ENCODE data around the gene FAM13C. TPM values are rescaled to one million over a fixed set of nuclear protein-coding genes. Genes with fewer than 3 reads are reported as not detected.

FAM13C gene
- total RNA-seq, 1 donor from 2014 or later = 7.8 TPM

DNA sequence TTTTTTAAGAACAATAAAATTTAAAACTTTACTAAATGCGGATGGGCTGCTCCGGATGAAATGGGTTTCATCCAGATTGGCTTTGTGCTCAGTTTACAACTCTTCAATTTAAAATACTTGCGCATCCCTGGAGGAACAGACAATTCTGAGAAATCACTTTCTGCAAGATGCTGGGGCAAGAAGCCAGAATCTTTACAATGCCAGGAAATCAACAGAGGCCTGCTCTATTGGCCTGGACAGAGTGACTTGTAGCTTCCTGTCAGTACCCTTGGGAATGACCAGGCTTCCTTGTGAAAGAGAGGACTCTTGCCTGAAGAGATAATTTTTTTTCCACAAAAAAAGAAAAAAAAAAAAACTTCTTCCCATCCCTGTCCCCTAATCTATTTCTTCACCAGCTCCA lies 3.9 kb upstream of the FAM13C start:
- ATAC-seq = peak; percentile 84

DNA sequence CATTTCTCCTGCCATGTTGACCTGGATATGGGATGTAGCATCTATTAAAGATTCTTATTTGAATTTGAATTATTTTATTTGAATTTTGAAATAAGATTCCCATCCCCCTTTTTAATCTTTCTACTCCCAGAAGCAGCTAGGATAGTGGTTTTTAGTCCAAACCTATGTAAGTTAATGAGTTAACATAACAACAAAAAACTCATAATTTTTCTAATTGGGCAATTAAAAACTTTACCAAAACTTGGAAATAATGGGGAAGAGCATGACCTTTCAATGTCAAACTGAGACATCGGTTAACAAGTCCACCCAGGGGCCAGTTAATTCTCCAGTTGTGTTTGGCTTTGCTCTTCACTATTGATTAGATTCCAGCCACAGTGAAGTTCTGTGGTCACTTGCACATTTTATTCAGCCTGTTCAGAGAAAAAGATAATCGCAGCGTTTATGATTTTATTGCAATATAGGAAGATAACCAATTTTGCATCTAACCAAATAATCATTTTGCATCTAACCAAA lies 1.2 kb upstream of the FAM13C start:
- DNase-seq (ENCODE audit: missing footprints) (no peak), ATAC-seq (no peak)
- intact Hi-C loops (cut with DNase I) = loop anchor here (2.0 to 5.0 kb wide), 2 partner anchors 121 to 217 kb away; no protein-coding TSS in a partner anchor

More for the DNA sequence above, 3.9 kb upstream of the FAM13C start:
- DNase-seq (ENCODE audit: missing footprints) = no peak
- intact Hi-C loops (cut with DNase I) = loop anchor here (2.0 kb wide), 1 partner anchor 55 kb away; no protein-coding TSS in a partner anchor

DNA sequence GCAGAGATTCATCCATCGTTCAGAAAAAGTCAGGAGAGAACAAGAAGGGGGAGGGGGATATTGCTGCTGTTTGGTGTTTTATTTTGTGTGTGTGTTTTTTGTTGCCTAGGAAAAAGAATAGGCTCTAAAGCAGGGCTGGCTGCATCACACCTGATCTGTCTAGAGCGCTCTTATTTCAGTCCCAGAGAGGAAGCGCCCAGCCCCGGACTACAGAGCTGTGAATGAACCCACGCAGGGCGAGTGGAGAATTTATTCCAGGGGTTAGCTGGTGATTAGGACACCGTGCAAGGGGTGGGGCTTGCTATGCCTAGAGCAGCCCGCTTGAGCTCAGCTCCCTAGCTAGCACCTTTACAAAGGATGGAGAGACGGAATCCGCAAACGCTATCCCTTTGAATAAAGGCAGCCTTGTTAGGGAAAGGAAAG lies 621 bp upstream of the FAM13C start:
- peak; percentile 82 for ATAC-seq
- intact Hi-C loops (cut with DNase I) = loop anchor here (2.0 to 5.0 kb wide), 2 partner anchors 121 to 218 kb away; no protein-coding TSS in a partner anchor
- peak; percentile 67 for DNase-seq (ENCODE audit: missing footprints)

DNA sequence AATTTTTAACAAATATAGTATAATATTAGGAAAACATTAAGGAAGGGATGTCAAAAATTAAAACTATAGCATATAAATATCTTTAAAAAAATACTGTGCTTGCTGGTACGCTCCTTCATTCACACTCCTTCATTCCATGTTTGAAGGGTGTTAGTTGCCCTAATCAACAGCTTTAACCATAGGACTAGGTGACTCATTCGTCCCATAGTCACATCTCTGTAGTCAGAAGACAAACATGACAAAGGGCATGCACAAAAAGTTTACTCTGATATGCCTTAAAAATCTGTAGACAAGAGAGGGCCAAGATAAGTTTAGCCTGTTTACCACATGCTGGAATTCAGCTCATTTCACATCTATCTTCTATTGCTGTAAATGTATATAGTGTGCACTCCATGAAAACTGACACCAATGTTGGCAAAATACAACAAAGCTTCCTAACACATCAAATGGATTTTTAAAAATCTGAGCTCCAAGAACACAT lies 646 bp downstream of the FAM13C start:
- ATAC-seq = no peak
- DNase-seq (ENCODE audit: missing footprints) = no peak
- intact Hi-C loops (cut with DNase I) = loop anchor here (2.0 to 5.0 kb wide), 3 partner anchors 39 to 219 kb away; no protein-coding TSS in a partner anchor

DNA sequence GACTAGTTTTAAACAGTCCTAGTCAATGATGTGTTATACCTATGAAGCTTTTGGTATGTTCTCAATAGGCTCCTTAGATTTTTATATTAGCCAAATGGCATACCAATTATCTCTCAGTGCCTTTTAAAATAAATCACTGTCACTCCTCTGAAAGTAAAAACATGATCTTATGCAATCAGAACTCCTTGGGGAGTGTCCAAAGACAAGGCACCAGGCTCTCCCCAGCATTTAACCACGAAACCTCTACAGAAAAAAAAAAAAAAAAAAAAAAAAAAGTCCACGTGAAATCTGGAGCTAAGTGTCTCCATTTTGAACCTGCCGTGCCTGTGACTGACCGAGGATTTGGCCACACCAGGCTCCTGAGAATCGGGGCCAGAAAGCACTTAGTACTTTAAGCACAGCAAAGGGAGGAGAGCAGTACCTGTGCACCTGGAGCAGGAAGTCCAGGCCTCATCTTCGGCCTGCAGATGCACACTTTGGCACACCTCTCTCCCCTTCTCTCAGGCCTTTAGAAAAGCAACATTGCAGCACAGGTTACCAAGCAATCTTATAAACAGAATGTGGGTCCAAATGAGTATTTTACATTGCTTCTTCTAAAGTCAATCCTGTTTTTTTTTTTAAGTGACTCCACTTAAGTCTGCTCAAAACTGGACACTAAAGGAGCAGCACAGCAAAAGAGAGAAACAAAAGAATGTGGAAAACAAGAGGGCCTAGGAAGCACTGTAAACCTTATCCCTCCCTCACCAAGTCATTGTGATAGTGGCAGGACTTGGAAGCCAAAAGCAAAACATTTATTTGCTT lies 1.5 kb downstream of the FAM13C start:
- DNase-seq (ENCODE audit: missing footprints) (no peak), ATAC-seq (no peak)
- intact Hi-C loops (cut with DNase I) = loop anchor here (2.0 to 5.0 kb wide), 2 partner anchors 38 to 119 kb away; no protein-coding TSS in a partner anchor

DNA sequence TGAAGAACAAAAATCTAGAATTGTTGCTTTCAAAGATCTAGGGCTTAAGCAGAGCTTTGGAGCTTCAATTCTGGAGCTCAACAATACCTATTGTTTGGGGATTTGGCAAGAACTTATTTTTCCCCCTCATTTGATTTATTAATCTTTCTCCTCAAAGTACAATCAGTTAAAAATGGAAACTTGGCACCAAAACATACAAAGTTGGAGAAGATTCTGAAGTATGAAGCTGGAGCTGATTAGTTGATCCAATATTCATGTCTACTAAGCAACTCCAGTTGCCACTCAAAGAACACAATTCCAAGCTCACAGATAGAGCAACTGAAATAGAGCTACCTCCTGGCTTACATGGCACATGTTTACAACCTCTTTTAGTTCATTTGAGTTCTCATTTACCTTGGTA lies 3.8 kb downstream of the FAM13C start:
- intact Hi-C loops (cut with DNase I) = no loop called here
- DNase-seq (ENCODE audit: missing footprints) (no peak), ATAC-seq (no peak)

DNA sequence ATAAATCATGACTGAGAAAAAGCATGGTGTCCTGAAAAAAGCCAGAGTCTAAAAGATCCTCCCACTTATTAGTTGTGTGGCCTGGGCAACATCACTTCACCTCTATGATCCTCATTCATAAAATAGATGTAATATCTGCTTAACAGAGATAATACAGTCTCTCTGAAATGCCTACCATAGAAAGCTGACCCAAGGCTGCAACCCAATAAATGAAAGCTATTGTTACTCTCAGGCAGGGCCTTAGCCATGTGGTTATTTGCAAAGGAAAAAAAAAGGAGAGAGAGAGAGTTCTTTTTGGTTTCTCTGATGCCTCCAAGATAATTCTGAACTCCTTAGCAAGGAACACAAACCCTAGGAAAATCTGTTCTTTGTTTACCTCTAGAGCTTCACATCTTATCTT lies 7.9 kb downstream of the FAM13C start:
- DNase-seq (ENCODE audit: missing footprints) = no peak
- ATAC-seq = no peak
- intact Hi-C loops (cut with DNase I) = no loop called here

DNA sequence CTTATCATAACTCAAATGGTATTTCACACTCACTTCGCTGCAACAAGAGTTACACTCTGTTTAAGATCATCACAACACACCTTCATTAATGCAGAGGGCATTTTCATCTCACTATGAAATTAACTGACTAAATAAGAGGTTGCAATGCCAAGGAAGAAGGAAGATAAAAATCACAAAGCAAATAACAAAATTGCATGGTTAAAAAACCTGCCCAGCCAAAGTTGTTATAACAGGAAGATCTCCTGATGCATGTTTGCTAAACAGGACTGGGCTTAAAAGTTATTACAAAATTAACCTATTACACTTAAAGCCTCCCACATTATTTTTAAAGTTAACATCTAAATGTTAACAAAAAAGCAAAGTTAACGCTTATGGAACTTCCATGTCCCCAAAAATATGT lies 11.8 kb downstream of the FAM13C start:
- DNase-seq (ENCODE audit: missing footprints) (no peak), ATAC-seq (no peak)
- intact Hi-C loops (cut with DNase I) = no loop called here

GRCh38 chr10:59346321-59346720 lies 16.0 kb downstream of the FAM13C start:
- intact Hi-C loops (cut with DNase I) = no loop called here
- DNase-seq (ENCODE audit: missing footprints) (no peak), ATAC-seq (peak; percentile 79)

DNA sequence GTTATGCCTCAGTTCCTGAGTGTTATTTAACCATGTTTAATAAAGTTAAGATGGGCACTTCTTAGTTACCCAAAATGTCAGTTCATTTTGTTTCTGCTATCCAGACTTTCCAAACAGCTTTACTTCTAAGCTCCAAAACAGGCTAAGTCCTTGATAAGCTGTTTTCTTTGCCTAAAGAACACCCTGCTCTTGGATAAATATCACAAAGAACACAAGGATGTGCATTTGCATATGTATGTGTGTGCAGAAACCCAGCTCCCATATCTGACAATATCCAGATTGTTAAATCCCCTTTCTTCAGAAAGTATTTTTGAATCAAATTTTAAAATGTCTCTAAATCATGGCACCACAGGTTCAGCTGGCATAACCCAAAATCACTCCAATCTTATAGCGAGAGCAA lies 19.6 kb downstream of the FAM13C start:
- intact Hi-C loops (cut with DNase I) = no loop called here

GRCh38 chr10:59342000-59342399 lies 20.3 kb downstream of the FAM13C start:
- intact Hi-C loops (cut with DNase I) = no loop called here
- DNase-seq (ENCODE audit: missing footprints) (no peak), ATAC-seq (no peak)

More for the DNA sequence above, 19.6 kb downstream of the FAM13C start:
- no peak for ATAC-seq
- no peak for DNase-seq (ENCODE audit: missing footprints)

DNA sequence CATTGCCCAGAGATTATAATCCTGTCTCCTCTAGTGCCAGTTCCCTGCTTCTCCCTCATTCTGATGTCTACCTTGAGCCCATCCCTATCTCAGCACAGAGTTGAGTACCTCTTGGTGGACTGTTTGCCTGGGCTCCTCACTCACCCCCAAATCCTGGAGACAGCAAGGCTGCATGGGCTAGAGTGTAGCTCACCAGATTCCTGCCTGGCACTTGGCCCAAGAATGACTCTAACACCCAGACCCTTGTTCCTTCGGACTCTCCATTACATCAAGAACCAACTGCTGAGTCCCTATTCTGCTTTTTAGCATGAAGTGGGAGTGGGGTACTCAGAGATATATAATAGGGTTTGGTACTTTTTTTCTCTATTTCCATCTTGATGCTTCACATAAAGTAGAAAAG lies 22.1 kb downstream of the FAM13C start:
- intact Hi-C loops (cut with DNase I) = no loop called here
- no peak for ATAC-seq
- no peak for DNase-seq (ENCODE audit: missing footprints)

- ATAC-seq (no peak), DNase-seq (ENCODE audit: missing footprints) (no peak)
- intact Hi-C loops (cut with DNase I) = no loop called here
These were observed 23.0 kb downstream of the FAM13C start for GRCh38 chr10:59339351-59339750.

DNA sequence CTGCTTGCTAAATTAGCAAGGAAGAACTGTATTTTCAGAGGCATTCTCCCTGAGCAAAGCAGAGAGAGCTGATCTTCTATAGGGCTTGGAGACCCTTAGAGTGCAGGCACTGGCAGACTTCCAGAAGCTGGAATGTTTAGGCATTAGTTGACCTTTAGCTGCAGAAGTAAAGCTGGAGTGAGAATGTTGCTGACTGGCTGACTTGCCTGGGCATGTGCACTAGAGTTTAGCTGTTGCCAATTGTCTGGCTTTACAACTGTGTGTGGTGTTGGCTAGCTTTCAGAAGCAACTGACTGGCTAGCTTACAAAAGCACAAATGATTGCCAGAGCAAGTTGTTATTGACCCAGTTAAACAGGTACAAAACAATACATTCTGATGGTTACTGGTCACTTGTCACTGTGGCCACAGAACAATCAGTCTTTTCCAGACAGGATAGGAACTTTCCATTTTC lies 25.1 kb downstream of the FAM13C start:
- ATAC-seq (peak; percentile 73), DNase-seq (ENCODE audit: missing footprints) (no peak)
- intact Hi-C loops (cut with DNase I) = no loop called here

- DNase-seq (ENCODE audit: missing footprints) (no peak), ATAC-seq (peak; percentile 72)
- intact Hi-C loops (cut with DNase I) = no loop called here
These were observed 25.7 kb downstream of the FAM13C start for GRCh38 chr10:59336632-59337031.

DNA sequence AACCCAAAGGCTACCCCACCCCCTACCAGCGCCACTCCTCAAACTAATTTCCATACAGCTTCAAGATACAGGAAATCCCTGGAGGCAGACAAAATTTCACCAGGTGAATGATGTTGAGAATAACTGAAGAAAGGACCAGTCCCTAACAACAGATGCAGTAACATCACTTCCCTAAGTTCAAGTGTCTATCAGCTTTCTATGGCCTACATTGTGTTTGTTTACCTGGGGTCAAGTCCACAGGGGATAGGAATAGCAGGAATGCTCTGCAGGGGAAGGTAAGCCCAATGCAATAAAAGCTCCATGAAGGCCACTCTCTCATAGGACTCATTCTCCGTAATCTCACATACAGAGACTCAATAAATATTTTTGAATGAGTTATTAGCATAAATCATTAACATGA lies 26.9 kb downstream of the FAM13C start:
- ATAC-seq = no peak
- no peak for DNase-seq (ENCODE audit: missing footprints)
- intact Hi-C loops (cut with DNase I) = no loop called here

DNA sequence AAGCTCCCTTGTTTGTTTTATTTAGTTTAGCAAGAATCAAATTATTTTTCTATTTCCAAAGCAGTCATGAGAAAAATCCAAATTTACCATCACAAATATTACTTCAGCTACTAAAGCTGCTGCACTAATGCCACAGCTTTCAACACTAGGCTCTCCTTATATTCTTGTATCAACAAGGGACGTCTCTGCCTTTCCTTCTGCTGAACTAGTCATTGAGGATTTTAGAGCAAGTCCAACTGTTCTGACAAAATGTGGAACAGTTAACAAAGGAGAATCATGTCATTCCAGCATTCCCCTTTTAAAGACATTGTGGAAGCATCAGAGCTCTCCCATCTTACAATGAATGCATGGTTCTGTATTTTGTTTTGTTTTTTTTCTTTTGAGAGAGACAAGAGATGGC lies 28.6 kb downstream of the FAM13C start:
- intact Hi-C loops (cut with DNase I) = no loop called here
- no peak for ATAC-seq
- no peak for DNase-seq (ENCODE audit: missing footprints)

DNA sequence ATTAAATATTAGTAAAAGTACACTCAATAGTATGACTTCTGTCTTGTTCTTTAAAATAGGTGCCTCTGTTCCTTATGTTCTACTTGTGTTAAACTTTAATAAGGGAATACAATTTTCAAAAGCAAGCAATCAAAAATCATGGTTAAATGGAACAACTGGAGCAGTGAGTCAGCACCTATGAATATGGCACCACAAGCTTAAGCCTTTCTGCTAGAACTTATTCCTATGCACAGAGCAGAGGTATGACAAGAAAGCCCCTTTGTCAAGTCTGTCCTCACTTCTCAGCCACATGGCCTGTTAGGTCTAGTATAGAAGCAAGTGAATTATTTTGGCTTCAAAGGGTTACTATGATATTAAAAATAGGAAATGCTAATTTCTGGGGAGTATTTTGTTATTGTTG lies 29.8 kb downstream of the FAM13C start:
- intact Hi-C loops (cut with DNase I) = no loop called here
- ATAC-seq = no peak
- no peak for DNase-seq (ENCODE audit: missing footprints)

DNA sequence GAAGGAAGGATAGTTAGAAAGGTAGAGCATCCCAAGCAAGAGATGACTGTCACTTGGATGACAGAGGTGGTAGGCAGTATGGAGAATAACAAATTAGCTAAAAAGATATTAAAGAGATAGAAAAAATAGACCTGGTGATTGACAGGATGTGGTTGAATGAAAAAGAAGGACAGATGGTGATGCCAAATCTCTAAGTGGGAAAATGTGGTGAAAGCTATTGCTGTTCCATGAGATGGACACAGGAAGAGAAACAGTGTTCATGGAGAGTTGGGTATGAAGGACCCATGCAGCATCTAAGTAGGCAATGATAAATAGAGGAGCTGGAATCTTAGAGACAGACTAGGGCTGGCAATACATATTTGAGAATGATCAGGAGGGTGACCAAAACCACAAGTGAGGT lies 30.7 kb downstream of the FAM13C start:
- ATAC-seq (no peak), DNase-seq (ENCODE audit: missing footprints) (no peak)
- intact Hi-C loops (cut with DNase I) = no loop called here

DNA sequence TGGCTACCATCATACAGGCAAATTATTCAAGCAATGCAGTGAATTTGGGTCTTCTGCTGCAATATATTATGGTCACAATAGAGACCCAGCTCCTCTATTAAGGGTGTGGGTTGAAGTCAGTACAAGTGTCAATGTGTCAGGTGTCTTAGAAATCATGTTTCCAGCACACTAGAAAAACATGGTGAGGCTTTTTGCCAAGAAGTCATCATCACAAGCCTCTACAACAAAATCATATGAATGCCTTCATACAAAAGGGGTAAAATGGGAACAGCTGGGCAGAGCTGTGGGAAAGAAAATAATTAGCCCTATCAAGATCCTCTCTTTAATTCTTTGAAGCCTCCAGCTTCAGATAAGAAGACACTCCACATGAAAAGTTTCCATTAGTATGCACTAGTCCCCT lies 37.2 kb downstream of the FAM13C start:
- ATAC-seq (no peak), DNase-seq (ENCODE audit: missing footprints) (no peak)
- intact Hi-C loops (cut with DNase I) = no loop called here
